ENCODE data around the gene CCR8.

DNA sequence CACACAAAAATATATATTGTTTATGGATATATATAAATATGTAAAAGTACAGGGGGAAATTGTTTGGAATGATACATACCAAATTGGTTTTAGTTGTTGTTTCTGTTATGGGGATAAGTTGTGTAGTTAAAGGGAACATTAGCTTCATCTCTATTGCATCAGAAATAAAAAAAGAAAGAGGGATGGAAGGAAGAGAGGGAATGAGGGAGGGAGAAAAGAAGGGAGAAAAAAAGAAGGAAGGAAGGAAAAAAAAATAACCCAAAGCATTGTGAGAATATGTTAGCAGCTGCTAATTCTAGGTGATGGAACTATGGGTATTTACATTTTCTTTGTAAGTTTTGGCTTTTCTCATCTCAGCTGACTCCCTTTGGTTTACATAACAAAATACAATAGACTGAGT is 1.3 kb downstream of the CCR8 start:
- TF ChIP-seq ZNF8 (CRISPR knock-in tag; IDR thresholded peaks at IDR 0.05) (no peak), ZC3H10 (CRISPR knock-in tag; IDR thresholded peaks at IDR 0.05) (no peak), RARB (CRISPR knock-in tag; IDR thresholded peaks at IDR 0.05) (no peak), TOX (CRISPR knock-in tag; IDR thresholded peaks at IDR 0.05; ENCODE audit: borderline replicate concordance) (no peak), ARNTL (CRISPR knock-in tag; IDR thresholded peaks at IDR 0.05; ENCODE audit: borderline replicate concordance, low read depth) (no peak), ZNF565 (CRISPR knock-in tag; conservative IDR thresholded peaks at IDR 0.05; ENCODE audit: low read depth) (no peak), BACH2 (CRISPR knock-in tag; IDR thresholded peaks at IDR 0.05; ENCODE audit: borderline replicate concordance) (no peak), ZFP30 (CRISPR knock-in tag; IDR thresholded peaks at IDR 0.05) (no peak)
- TF ChIP-seq, protein P1, sequence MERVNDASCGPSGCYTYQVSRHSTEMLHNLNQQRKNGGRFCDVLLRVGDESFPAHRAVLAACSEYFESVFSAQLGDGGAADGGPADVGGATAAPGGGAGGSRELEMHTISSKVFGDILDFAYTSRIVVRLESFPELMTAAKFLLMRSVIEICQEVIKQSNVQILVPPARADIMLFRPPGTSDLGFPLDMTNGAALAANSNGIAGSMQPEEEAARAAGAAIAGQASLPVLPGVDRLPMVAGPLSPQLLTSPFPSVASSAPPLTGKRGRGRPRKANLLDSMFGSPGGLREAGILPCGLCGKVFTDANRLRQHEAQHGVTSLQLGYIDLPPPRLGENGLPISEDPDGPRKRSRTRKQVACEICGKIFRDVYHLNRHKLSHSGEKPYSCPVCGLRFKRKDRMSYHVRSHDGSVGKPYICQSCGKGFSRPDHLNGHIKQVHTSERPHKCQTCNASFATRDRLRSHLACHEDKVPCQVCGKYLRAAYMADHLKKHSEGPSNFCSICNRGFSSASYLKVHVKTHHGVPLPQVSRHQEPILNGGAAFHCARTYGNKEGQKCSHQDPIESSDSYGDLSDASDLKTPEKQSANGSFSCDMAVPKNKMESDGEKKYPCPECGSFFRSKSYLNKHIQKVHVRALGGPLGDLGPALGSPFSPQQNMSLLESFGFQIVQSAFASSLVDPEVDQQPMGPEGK (CRISPR knock-in tag; IDR thresholded peaks at IDR 0.05; ENCODE audit: borderline replicate concordance), result no peak
- TF ChIP-seq, protein P2, sequence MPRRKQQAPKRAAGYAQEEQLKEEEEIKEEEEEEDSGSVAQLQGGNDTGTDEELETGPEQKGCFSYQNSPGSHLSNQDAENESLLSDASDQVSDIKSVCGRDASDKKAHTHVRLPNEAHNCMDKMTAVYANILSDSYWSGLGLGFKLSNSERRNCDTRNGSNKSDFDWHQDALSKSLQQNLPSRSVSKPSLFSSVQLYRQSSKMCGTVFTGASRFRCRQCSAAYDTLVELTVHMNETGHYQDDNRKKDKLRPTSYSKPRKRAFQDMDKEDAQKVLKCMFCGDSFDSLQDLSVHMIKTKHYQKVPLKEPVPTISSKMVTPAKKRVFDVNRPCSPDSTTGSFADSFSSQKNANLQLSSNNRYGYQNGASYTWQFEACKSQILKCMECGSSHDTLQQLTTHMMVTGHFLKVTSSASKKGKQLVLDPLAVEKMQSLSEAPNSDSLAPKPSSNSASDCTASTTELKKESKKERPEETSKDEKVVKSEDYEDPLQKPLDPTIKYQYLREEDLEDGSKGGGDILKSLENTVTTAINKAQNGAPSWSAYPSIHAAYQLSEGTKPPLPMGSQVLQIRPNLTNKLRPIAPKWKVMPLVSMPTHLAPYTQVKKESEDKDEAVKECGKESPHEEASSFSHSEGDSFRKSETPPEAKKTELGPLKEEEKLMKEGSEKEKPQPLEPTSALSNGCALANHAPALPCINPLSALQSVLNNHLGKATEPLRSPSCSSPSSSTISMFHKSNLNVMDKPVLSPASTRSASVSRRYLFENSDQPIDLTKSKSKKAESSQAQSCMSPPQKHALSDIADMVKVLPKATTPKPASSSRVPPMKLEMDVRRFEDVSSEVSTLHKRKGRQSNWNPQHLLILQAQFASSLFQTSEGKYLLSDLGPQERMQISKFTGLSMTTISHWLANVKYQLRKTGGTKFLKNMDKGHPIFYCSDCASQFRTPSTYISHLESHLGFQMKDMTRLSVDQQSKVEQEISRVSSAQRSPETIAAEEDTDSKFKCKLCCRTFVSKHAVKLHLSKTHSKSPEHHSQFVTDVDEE (CRISPR knock-in tag; IDR thresholded peaks at IDR 0.05), result no peak
